Activated CD8-positive, alpha-beta T cell treated with anti-CD3 and anti-CD28 coated beads, Interleukin-2, amount 10 ng/mL, durations not matched to agents 7 days and 5 days (primary cell): ENCODE measurements around the gene KIAA1217. TPM values are rescaled to one million over a fixed set of nuclear protein-coding genes. Genes with fewer than 3 reads are reported as not detected.

Experiments used
- ATAC-seq: fragments of 150-1000 bp; cut with Tn5 transposase; one replicate; pipeline ENCODE4 v1.10.0; 2021; ENCODE audit warnings: moderate library complexity
- CTCF ChIA-PET: fragments of 350-600 bp; sonication (Branson Sonifier 250); formaldehyde crosslinking; loops from one replicate; lab custom pipeline; 2021; ENCODE audit warnings: antibody characterized with exemption; lab: Charles Lee
- POLR2A ChIA-PET: fragments of 350-600 bp; sonication (Branson Sonifier 250); formaldehyde crosslinking; loops from one replicate; lab custom pipeline; 2021; ENCODE audit warnings: antibody characterized with exemption; lab: Charles Lee
- DNase-seq: peaks from one replicate; pipeline ENCODE4 v3.0.0-alpha.2; 2020
- H3K27ac Mint-ChIP-seq: one replicate; pipeline ENCODE4 v1.8.0; 2021; ENCODE audit warnings: mild to moderate bottlenecking, mixed read lengths
- H3K27me3 Mint-ChIP-seq: one replicate; pipeline ENCODE4 v1.8.0; 2021; ENCODE audit warnings: low read depth, mixed read lengths
- H3K36me3 Mint-ChIP-seq: one replicate; pipeline ENCODE4 v1.8.0; 2021; ENCODE audit warnings: low read depth, mixed read lengths
- H3K4me1 Mint-ChIP-seq: one replicate; pipeline ENCODE4 v1.8.0; 2021; ENCODE audit warnings: low read depth, mixed read lengths
- H3K4me3 Mint-ChIP-seq: one replicate; pipeline ENCODE4 v1.8.0; 2021; ENCODE audit warnings: mild to moderate bottlenecking, mixed read lengths
- H3K9me3 Mint-ChIP-seq: one replicate; pipeline ENCODE4 v1.8.0; 2022; ENCODE audit warnings: mixed read lengths; ENCODE audit not compliant: insufficient read depth
- total RNA-seq, 2 experiments: library from RNA; stranded (reverse); gene quantifications; one replicate each; pipeline ENCODE4 v1.2.3, GENCODE V29; 2021

Gene KIAA1217
- total RNA-seq, 2 experiments from 2014 or later, result not detected

DNA sequence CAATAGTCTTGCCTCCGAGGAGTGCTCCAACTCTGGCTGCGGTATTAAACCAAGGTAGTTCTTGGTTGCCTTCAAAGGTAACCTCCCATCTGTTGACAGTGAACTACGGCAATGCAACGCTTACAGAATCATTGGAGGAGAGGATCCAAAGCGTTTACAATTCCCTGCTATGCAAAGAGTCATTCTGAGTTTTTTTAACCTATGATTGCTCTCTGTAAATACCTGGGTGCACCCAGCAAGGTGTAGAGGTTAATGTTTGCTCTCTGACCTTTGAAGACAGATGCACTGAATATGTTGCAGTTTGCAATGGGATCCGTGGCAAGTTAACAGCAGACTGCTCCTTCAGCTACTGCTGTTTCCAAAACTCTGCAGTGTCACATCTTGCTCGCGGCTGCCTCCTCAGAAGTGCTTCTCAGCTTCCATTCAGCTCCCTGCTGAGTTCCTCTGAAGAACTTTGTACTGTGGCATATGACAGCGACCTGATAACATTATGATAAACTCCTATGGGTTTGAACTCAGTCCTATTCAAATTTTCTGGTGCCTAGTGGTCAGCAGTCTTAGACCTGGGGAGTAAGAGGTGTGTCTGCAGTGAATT is 29.0 kb downstream of the KIAA1217 start:
- POLR2A ChIA-PET, result no interaction called here
- no peak for ATAC-seq
- H3K4me1 Mint-ChIP-seq, result no peaks in the 10 kb centered on the region
- no peak for DNase-seq
- no peak overlapping the region for H3K27ac Mint-ChIP-seq
- H3K27me3 Mint-ChIP-seq, result peaks cover 11% of the 10 kb centered on the region
- CTCF ChIA-PET, result no interaction called here
- no peak overlapping the region for H3K4me3 Mint-ChIP-seq
- no peaks in the 10 kb centered on the region for H3K9me3 Mint-ChIP-seq
- H3K36me3 Mint-ChIP-seq, result no peaks in the 10 kb centered on the region

DNA sequence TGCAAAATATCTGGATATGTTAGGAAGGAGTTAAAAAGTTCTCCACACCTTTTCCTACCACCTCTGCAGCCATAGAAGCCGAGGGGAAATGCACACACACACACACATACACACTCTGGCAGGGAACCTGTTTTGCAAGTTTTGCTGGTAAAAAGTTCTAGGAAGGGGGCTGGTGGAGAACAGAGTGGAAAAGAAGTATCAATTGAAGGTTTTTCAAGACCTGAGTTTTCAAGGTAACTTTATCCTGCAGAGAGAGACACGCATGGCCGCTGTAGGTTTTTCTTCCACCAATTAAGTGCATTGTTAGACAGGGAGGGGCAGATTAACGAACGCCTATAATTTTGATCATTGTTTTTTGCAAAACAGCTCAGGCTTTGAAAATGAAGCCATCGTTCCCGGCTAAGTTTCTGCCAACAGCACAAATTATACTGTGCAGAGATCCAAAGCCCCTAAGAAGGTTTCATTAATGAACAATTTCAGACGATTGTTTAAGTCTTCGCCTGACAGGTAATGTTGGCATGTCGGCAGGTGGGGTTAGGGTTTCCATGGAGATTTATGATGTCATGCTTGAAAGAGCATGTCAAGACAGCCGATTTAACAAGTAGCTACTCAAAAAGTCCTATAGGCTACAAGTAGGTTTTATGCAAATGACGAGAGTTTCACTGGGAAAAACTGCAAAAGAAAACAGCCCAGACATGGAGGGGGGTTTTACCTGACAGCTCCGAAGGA is 29.7 kb downstream of the KIAA1217 start:
- POLR2A ChIA-PET, result interaction anchor here (0.6 kb wide), 1 partner anchor 280 kb away, joined by 3 read pairs; no protein-coding TSS in a partner anchor
- Mint-ChIP-seq H3K36me3 (no peaks in the 10 kb centered on the region), H3K27me3 (peaks cover 11% of the 10 kb centered on the region), H3K4me3 (no peak overlapping the region), H3K9me3 (no peaks in the 10 kb centered on the region), H3K27ac (no peak overlapping the region), H3K4me1 (no peaks in the 10 kb centered on the region)
- DNase-seq, result no peak
- CTCF ChIA-PET, result no interaction called here
- ATAC-seq, result no peak

DNA sequence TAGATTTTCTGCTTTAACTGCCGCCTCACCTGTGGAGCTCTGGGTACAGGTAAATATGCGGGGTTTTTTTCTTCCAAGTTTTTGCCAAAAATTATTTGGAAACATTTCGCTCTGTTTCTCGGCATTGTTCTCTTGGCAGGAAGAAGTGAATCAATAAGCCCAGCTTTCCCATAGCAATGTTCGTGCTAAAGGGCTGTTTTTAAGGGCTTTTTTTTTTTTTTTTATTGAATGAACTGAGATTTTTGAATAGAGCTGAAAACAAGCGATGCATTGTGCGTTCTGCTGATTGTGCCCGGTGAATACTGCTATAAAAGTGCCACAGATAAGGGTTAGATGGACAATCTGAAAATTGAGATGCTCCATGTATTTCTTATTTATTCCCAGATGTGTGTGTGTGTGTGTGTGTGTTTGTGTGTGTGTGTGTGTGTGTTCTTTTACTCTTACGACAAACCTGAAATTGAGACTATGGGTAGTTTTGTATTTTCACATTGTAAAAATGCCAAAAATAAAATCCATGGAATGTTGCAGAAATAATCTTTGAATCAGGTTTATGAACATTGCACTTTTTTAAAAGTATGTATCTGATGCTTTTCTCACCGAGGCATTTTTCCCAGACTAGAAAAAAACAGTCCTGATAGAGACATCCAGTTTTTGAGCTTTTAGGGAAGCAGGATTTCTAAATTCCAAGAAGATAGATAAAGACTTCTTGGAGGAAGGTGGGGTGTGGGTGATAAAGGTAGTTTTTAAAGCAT is 30.5 kb downstream of the KIAA1217 start:
- Mint-ChIP-seq H3K36me3 (no peaks in the 10 kb centered on the region), H3K4me1 (no peaks in the 10 kb centered on the region)

DNA sequence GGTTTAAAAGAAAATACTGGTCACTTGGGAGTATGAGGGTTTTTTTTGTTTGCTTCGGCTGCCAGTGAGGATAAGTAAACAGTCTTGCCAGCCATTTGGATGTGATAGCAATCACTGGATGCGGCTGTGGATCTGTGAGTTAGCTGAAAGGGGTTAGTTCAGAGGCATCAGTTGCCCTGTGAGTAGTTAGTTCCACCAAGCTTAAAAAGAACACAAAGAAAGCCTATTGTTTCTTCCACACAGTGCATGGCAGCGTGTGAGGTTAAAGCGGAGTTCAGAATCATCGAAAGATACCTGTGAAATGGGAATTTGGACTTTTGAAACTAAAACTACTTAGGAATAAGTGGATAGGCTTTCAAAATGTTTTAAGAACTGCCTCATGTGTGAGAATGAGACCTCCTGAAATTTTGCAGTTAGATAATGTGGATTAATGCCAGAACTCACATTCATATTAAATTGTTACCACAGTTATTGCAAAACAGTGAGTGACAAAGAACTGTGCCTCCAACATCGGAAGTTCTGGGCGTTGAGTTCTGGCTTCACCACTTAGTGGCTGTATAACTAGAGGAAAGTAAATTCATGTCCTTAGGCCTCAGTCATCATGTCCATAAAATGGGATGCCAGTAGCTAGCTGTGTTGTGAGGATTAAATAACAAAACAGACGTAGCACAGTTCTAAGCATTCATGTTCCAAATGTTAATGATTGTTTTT is 31.3 kb downstream of the KIAA1217 start:
- no peaks in the 10 kb centered on the region for H3K9me3 Mint-ChIP-seq
- no peaks in the 10 kb centered on the region for H3K36me3 Mint-ChIP-seq
- no peak overlapping the region for H3K27ac Mint-ChIP-seq
- ChIA-PET CTCF (no interaction called here), POLR2A (no interaction called here)
- no peak for ATAC-seq
- no peak for DNase-seq
- H3K27me3 Mint-ChIP-seq, result peaks cover 11% of the 10 kb centered on the region
- H3K4me3 Mint-ChIP-seq, result no peak overlapping the region
- no peaks in the 10 kb centered on the region for H3K4me1 Mint-ChIP-seq

More for the DNA sequence above, 30.5 kb downstream of the KIAA1217 start:
- H3K9me3 Mint-ChIP-seq, result no peaks in the 10 kb centered on the region
- no peak for ATAC-seq
- no peak for DNase-seq
- no peak overlapping the region for H3K4me3 Mint-ChIP-seq
- ChIA-PET POLR2A (interaction anchor here (0.6 kb wide), 1 partner anchor 279 kb away, joined by 3 read pairs; no protein-coding TSS in a partner anchor), CTCF (no interaction called here)
- H3K27me3 Mint-ChIP-seq, result peaks cover 11% of the 10 kb centered on the region
- no peak overlapping the region for H3K27ac Mint-ChIP-seq

DNA sequence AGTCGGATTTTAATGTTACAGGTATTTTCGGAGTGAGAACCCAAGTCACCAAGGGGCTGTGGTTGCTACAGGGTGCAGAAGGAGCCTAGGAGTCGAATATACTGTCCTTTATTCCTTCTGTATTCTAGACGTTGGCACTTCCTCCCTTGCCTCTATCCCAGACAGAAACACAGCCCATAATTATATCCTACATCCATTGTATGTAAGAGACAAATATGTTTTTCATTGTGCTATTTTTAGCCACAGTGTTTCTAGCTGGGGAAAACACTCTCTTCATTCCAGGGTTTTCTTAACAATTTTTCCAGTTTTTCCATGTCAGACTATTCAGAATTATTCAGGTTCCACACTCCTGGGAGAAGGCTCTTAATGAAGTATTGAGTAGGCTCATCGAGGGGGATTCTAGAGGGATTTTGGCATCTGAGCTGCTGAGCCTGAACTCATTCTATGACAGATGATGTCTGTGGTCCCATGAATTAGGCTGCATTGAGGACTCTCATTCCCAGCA is 32.6 kb downstream of the KIAA1217 start:
- ATAC-seq (no peak), DNase-seq (no peak)
- ChIA-PET CTCF (no interaction called here), POLR2A (no interaction called here)
- Mint-ChIP-seq H3K27ac (no peak overlapping the region), H3K4me3 (no peak overlapping the region), H3K36me3 (no peaks in the 10 kb centered on the region), H3K4me1 (no peaks in the 10 kb centered on the region), H3K27me3 (peaks cover 11% of the 10 kb centered on the region), H3K9me3 (no peaks in the 10 kb centered on the region)

DNA sequence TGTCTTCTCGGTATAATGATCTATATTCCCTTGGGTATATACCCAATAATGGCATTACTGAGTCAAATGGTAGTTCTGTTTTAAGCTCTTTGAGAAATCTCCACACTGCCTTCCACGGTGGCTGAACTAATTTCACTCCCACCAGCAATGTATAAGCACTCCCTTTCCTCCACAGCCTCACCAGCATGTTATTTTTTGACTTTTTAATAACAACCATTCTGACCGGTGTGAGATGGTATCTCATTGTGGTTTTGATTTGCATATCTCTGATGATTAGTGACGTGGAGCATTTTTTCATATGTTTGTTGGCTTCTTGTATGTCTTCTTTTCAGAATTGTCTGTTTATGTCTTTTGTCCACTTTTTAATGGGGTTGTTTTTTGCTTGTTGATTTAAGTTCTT is 33.6 kb downstream of the KIAA1217 start:
- H3K36me3 Mint-ChIP-seq, result no peaks in the 10 kb centered on the region
- CTCF ChIA-PET, result no interaction called here

DNA sequence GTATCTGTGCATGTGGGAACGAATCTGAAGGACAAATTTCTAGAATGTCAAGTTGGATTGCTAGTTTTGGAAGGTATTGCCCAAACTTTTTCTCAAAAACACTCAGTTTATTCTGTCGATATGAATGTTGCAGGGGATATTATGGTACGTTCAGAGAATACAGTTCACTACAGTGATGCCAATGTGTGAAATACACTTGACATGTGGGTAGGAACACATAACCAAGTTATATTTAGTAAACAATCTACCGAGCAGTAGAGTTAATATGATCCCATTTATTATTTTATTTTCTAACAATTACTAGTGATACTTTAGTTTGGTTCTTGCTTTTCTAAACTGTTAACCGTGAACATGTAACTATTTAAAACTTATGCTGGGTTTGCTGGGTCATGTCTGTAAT is 37.4 kb downstream of the KIAA1217 start:
- no peak overlapping the region for H3K4me3 Mint-ChIP-seq
- H3K27ac Mint-ChIP-seq, result no peak overlapping the region
- H3K9me3 Mint-ChIP-seq, result no peaks in the 10 kb centered on the region
- POLR2A ChIA-PET, result no interaction called here
- CTCF ChIA-PET, result no interaction called here
- no peaks in the 10 kb centered on the region for H3K4me1 Mint-ChIP-seq
- ATAC-seq (no peak), DNase-seq (no peak)
- H3K36me3 Mint-ChIP-seq, result no peaks in the 10 kb centered on the region
- H3K27me3 Mint-ChIP-seq, result no peaks in the 10 kb centered on the region

More for the DNA sequence above, 33.6 kb downstream of the KIAA1217 start:
- H3K4me3 Mint-ChIP-seq, result no peak overlapping the region
- H3K4me1 Mint-ChIP-seq, result no peaks in the 10 kb centered on the region
- H3K27me3 Mint-ChIP-seq, result peaks cover 11% of the 10 kb centered on the region
- no peak for DNase-seq
- no peak overlapping the region for H3K27ac Mint-ChIP-seq
- POLR2A ChIA-PET, result no interaction called here
- ATAC-seq, result no peak
- H3K9me3 Mint-ChIP-seq, result no peaks in the 10 kb centered on the region

DNA sequence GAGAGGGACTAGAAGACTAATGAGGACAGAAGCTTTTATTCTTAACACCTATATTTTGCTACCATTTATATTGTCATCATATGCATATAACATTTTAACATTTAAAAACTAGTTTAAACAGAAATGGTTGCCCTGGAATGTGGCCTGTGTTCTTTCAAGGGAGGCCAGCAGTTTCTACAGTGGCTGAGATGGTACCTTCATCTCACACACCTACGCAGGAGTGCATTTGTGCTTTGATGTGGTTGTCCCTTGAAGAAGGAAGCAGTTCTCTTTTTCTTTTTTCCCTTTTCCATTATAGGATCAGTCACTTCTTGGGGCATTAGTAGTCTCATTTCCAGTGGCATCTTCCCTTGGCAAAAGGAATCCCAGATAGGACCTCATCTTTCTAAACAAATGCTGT is 38.9 kb downstream of the KIAA1217 start:
- CTCF ChIA-PET, result no interaction called here
- H3K4me3 Mint-ChIP-seq, result no peak overlapping the region
- H3K4me1 Mint-ChIP-seq, result no peaks in the 10 kb centered on the region
- H3K9me3 Mint-ChIP-seq, result no peaks in the 10 kb centered on the region
- no peaks in the 10 kb centered on the region for H3K36me3 Mint-ChIP-seq
- H3K27ac Mint-ChIP-seq, result no peak overlapping the region
- no peak for DNase-seq
- no peak for ATAC-seq
- POLR2A ChIA-PET, result no interaction called here
- H3K27me3 Mint-ChIP-seq, result no peaks in the 10 kb centered on the region

DNA sequence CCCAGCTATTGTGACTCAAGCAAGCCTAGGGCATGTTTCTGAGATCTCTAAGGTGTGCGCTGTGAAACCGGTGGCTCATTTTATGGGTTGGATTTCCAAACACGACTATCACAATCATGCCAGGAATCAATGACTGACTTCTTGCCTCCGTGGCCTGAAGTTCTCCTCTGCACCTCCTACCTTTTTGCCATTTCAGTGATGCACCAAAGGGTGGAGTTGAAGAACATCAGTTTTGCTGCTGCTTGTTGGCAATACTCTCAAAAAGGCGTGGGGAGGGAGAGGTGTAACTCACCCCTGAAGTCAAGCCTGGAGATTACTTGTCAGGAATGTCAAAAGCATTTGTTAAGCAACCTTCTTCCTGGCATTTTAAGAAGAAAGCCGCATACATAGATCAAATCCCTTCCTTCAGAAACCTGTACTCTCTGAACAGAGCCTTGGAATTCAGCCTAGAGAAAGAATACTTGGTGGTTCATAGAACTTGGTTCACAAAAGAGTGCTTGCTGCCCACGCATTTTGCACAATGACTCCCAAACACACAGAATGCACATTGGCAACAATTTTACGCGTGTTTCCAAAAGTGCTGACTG is 41.0 kb downstream of the KIAA1217 start:
- Mint-ChIP-seq H3K36me3 (no peaks in the 10 kb centered on the region), H3K4me3 (no peak overlapping the region)

DNA sequence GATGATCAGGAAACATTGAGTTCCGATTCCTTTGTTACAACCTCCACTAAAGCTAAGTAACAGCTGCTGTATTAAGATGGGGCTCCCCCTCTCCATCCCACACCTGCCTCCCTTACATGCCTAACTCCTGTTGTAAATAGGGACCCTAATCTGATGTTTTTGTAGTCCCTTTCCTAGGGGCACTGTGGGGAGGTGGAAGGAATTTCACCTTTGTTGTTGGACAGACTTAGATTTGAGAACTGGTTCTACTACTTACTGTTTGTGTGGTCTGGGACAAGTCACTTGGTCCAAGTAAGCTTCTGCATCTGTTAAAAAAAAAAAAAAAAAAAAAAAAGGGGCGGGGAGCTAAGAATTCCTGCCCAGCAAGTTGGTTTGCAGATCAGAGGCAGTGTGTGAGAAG is 42.6 kb downstream of the KIAA1217 start:
- POLR2A ChIA-PET, result no interaction called here
- Mint-ChIP-seq H3K27ac (no peak overlapping the region), H3K4me3 (no peak overlapping the region), H3K9me3 (no peaks in the 10 kb centered on the region), H3K36me3 (no peaks in the 10 kb centered on the region), H3K4me1 (no peaks in the 10 kb centered on the region), H3K27me3 (no peaks in the 10 kb centered on the region)
- CTCF ChIA-PET, result no interaction called here
- ATAC-seq (no peak), DNase-seq (no peak)

More for the DNA sequence above, 41.0 kb downstream of the KIAA1217 start:
- CTCF ChIA-PET, result interaction anchor here (0.5 kb wide), 1 partner anchor 309 kb away, joined by 3 read pairs; no protein-coding TSS in a partner anchor
- DNase-seq, result no peak
- POLR2A ChIA-PET, result no interaction called here
- Mint-ChIP-seq H3K9me3 (no peaks in the 10 kb centered on the region), H3K27me3 (no peaks in the 10 kb centered on the region), H3K27ac (no peak overlapping the region), H3K4me1 (no peaks in the 10 kb centered on the region)
- no peak for ATAC-seq

DNA sequence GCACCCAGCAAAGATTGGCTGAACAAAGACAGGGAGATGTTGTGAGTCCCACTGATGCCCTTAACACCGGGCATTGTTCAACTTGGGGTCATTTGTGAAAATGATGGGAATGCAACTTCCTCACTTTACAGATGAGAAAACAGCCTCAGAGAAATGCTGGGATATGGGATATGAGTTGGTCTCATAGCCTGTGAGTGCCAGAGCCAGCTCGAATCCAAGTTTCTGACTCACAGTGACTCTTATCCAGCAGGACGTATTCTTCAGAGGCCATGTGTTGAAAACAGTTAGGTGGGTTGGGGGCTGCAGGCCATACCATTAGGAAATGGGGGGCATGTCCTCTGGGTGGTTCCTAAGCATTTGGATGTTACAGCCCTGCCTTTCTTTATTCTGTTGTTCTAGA is 45.2 kb downstream of the KIAA1217 start:
- ChIA-PET POLR2A (no interaction called here), CTCF (no interaction called here)
- Mint-ChIP-seq H3K27ac (no peak overlapping the region), H3K36me3 (no peaks in the 10 kb centered on the region), H3K4me3 (no peak overlapping the region), H3K27me3 (no peaks in the 10 kb centered on the region), H3K4me1 (no peaks in the 10 kb centered on the region), H3K9me3 (no peaks in the 10 kb centered on the region)
- ATAC-seq (no peak), DNase-seq (no peak)
